Esophagus squamous epithelium (tissue), 5 donors: Measurements from ENCODE around the gene OR51V1. TPM values are rescaled to one million over a fixed set of nuclear protein-coding genes. Genes with fewer than 3 reads are reported as not detected.

Experiments used
- DNase-seq: peaks from one replicate; lab custom pipeline; 2025; lab: John Stamatoyannopoulos, UW
- H3K27ac ChIP-seq, 4 donors: fragments of 200-600 bp; sonication (generic); one replicate each; pipeline ENCODE4 v1.5.1; 2016 to 2019; ENCODE audit warnings: mild to moderate bottlenecking in 1 of 4
- H3K27me3 ChIP-seq, 4 donors: fragments of 200-600 bp; sonication (generic); 1 replicate in 3 of 4; 2 replicates in 1 of 4; pipeline versions ENCODE4 v1.5.1 to v1.6.0; 2017 to 2021; ENCODE audit warnings: antibody characterized with exemption in 1 of 4
- H3K36me3 ChIP-seq, 3 donors: fragments of 200-600 bp; sonication (generic); one replicate each; pipeline ENCODE4 v1.5.1; 2016 to 2019
- H3K4me1 ChIP-seq, 3 donors: fragments of 200-600 bp; sonication (generic); one replicate each; pipeline ENCODE4 v1.5.1; 2017 to 2019
- H3K4me3 ChIP-seq, 4 donors: fragments of 200-600 bp; sonication (generic); 1 replicate in 3 of 4; 2 replicates in 1 of 4; pipeline ENCODE4 v1.5.1; 2016 to 2019; ENCODE audit warnings: mild to moderate bottlenecking in 2 of 4, moderate library complexity in 1 of 4
- H3K9me3 ChIP-seq, 3 donors: fragments of 200-600 bp; sonication (generic); one replicate each; pipeline ENCODE4 v1.5.1; 2016 to 2019
- CTCF ChIP-seq, 6 experiments: fragments of 450-650 bp in 4 of 6; fragments of 200-600 bp in 2 of 6; sonication (generic) in 2 of 6; IDR thresholded peaks; one replicate each; pipeline ENCODE4 v1.5.1; 2016 to 2019; ENCODE audit warnings: antibody characterized with exemption in 6 of 6, mild to moderate bottlenecking in 4 of 6, moderate library complexity in 4 of 6
- POLR2A ChIP-seq, 4 donors: fragments of 450-650 bp; IDR thresholded peaks; one replicate each; pipeline ENCODE4 v1.6.1; 2017; ENCODE audit warnings: antibody characterized with exemption in 4 of 4, mild to moderate bottlenecking in 4 of 4, moderate library complexity in 3 of 4
- WGBS, 2 donors: methylation state at CpG; one replicate each; pipeline ENCODE4 v1.1.5; 2018; 5-methylcytosine and 5-hydroxymethylcytosine counted together
- intact Hi-C: fragments of 100-400 bp; cut with DNase I; formaldehyde crosslinking; loops from one replicate; pipeline ENCODE4 v1.15.0; 2022
- total RNA-seq, 4 donors: library from RNA; depleted of rRNA; stranded (reverse); fragments of >200 nt; gene quantifications; one replicate each; pipeline ENCODE4 v1.1.0, GENCODE V29; 2016
- donor health status: DM: yes; HTN: yes; CAD: no.

Gene OR51V1
- total RNA-seq, 4 donors from 2014 or later = not detected

DNA sequence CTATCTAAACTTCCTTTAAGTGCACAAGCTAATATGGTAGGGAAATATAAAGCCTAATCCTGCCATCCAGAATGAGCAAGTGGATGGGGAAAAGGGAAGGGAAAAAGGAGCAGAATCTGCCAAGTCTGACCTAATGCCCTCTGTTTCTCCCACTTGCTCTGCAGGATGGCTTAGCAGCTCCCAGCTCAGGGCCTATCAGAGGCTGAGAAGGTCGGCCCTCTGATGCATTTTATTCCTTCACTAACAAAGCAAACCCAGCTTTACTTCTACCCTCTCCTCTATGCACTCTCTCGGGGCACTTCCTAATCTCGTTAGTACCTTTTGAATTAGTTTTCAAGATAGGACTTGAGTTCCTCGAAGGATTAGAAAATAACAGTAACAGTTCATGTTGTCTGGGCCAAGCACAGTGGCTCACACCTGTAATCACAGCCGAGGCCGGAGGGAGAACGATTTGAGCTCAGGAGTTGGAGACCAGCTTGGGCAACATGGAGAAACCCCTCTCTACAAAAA is 9.9 kb upstream of the OR51V1 start:
- intact Hi-C loops = no loop called here

GRCh38 chr11:5204787-5205186 is 4.3 kb upstream of the OR51V1 start:
- H3K4me3 ChIP-seq = no peak overlapping the region
- no peaks in the 10 kb centered on the region for H3K4me1 ChIP-seq
- WGBS, 2 donors = 13 to 38% methylated on average over 1 of the region's 1 CpG
- intact Hi-C loops = no loop called here
- no peak for DNase-seq
- no peaks in the 10 kb centered on the region for H3K9me3 ChIP-seq
- no peaks in the 10 kb centered on the region for H3K36me3 ChIP-seq
- TF ChIP-seq POLR2A (IDR thresholded peaks at IDR 0.05) = no peak
- TF ChIP-seq CTCF (IDR thresholded peaks at IDR 0.05) = peak in 3 of 6 experiments; percentile 7 to 28 (median 13)
- no peaks in the 10 kb centered on the region for H3K27me3 ChIP-seq
- no peak overlapping the region for H3K27ac ChIP-seq

More for the DNA sequence above, 9.9 kb upstream of the OR51V1 start:
- WGBS, 2 donors = 49 to 52% methylated on average over 6 to 7 of the region's 7 CpGs
- Histone ChIP-seq H3K4me3 (no peak overlapping the region), H3K36me3 (no peaks in the 10 kb centered on the region), H3K27me3 (no peaks in the 10 kb centered on the region), H3K4me1 (no peaks in the 10 kb centered on the region), H3K27ac (no peak overlapping the region), H3K9me3 (no peaks in the 10 kb centered on the region)
- DNase-seq = no peak
- no peak for TF ChIP-seq POLR2A (IDR thresholded peaks at IDR 0.05)
- TF ChIP-seq CTCF (IDR thresholded peaks at IDR 0.05) = no peak

GRCh38 chr11:5203366-5203765 is 2.9 kb upstream of the OR51V1 start:
- Histone ChIP-seq H3K4me1 (no peaks in the 10 kb centered on the region), H3K27ac (no peak overlapping the region), H3K9me3 (no peaks in the 10 kb centered on the region), H3K36me3 (no peaks in the 10 kb centered on the region), H3K4me3 (no peak overlapping the region), H3K27me3 (no peaks in the 10 kb centered on the region)
- WGBS, 2 donors = 80 to 82% methylated on average over 2 of the region's 2 CpGs
- no peak for TF ChIP-seq CTCF (IDR thresholded peaks at IDR 0.05)
- no peak for TF ChIP-seq POLR2A (IDR thresholded peaks at IDR 0.05)
- intact Hi-C loops = no loop called here
- DNase-seq = no peak

- intact Hi-C loops = no loop called here
- H3K27me3 ChIP-seq = no peaks in the 10 kb centered on the region
- no peak for TF ChIP-seq POLR2A (IDR thresholded peaks at IDR 0.05)
- TF ChIP-seq CTCF (IDR thresholded peaks at IDR 0.05) = no peak
- no peaks in the 10 kb centered on the region for H3K4me1 ChIP-seq
- H3K9me3 ChIP-seq = no peaks in the 10 kb centered on the region
- no peak overlapping the region for H3K27ac ChIP-seq
- no peak for DNase-seq
- no peaks in the 10 kb centered on the region for H3K36me3 ChIP-seq
- H3K4me3 ChIP-seq = no peak overlapping the region
These were observed 2.2 kb downstream of the OR51V1 start for GRCh38 chr11:5198285-5198684.

DNA sequence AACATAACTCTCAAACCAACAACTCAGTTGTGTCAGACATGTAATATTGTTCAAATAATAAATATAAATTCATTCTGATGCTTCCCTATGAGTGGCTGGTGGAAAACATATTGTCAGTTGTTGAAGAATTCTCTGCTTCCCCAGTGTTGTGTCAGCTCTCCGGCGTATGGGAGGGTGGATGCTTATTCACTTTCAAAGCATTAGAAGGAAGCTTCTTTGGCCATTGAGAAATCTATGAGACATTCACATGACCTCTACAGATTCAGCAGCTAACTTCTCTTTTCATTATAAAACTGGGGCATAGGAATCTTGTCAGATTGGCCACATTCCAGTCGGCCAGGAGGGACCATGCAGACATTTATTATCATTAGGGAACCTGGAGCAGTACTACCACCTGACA is 2.9 kb downstream of the OR51V1 start:
- no peak for TF ChIP-seq CTCF (IDR thresholded peaks at IDR 0.05)
- TF ChIP-seq POLR2A (IDR thresholded peaks at IDR 0.05) = no peak
- no peaks in the 10 kb centered on the region for H3K27me3 ChIP-seq
- 63 to 67% methylated on average over 3 of the region's 3 CpGs for WGBS, 2 donors
- no peak overlapping the region for H3K27ac ChIP-seq
- H3K4me3 ChIP-seq = no peak overlapping the region
- no peaks in the 10 kb centered on the region for H3K9me3 ChIP-seq
- intact Hi-C loops = no loop called here
- H3K36me3 ChIP-seq = no peaks in the 10 kb centered on the region
- no peaks in the 10 kb centered on the region for H3K4me1 ChIP-seq
- no peak for DNase-seq
